Gastrocnemius medialis (tissue), 4 donors: ENCODE data around the gene PITX1.

ENCODE experiments used
- POLR2A ChIP-seq, 2 donors: fragments of 450-650 bp; IDR thresholded peaks; one replicate each; pipeline ENCODE4 v1.6.1; 2017; ENCODE audit warnings: antibody characterized with exemption in 2 of 2, mild to moderate bottlenecking in 2 of 2, moderate library complexity in 2 of 2
- TF ChIP-seq, protein P1 (sequence below), 5 experiments: fragments of 450-650 bp in 3 of 5; fragments of 200-600 bp in 2 of 5; sonication (generic) in 2 of 5; IDR thresholded peaks in 4 of 5; conservative IDR thresholded peaks in 1 of 5; 1 replicate in 4 of 5; 2 replicates in 1 of 5; pipeline ENCODE4 v1.5.1; 2016 to 2019; ENCODE audit warnings: antibody characterized with exemption in 5 of 5, mild to moderate bottlenecking in 3 of 5, moderate library complexity in 3 of 5

DNA sequence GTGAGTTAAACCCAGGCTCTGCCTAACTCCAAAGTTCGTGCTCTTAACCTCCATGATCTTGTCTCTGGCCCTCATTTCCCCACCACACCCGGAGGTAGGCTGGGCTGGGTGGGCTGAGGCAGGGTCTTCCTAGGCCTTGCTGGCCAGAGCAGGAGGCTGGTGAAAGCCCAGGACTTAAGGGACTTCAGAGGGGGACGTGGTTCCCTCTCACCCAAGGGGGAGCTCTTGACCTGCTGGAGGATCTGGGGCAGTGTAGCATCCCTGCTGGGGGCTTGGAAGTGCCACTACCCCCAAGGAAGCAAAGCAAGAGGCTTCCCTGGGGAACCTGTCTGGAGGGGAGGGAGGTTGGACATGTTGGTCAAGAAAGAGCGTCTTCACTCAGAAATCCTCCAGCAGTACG, 14.7 kb downstream of the PITX1 start:
- TF ChIP-seq POLR2A (IDR thresholded peaks at IDR 0.05): no peak
- TF ChIP-seq, protein P1, sequence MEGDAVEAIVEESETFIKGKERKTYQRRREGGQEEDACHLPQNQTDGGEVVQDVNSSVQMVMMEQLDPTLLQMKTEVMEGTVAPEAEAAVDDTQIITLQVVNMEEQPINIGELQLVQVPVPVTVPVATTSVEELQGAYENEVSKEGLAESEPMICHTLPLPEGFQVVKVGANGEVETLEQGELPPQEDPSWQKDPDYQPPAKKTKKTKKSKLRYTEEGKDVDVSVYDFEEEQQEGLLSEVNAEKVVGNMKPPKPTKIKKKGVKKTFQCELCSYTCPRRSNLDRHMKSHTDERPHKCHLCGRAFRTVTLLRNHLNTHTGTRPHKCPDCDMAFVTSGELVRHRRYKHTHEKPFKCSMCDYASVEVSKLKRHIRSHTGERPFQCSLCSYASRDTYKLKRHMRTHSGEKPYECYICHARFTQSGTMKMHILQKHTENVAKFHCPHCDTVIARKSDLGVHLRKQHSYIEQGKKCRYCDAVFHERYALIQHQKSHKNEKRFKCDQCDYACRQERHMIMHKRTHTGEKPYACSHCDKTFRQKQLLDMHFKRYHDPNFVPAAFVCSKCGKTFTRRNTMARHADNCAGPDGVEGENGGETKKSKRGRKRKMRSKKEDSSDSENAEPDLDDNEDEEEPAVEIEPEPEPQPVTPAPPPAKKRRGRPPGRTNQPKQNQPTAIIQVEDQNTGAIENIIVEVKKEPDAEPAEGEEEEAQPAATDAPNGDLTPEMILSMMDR (IDR thresholded peaks at IDR 0.05 in 4 of 5, conservative IDR thresholded peaks at IDR 0.05 in 1 of 5): no peak
